ENCODE measurements around the gene DSG4.

DNA sequence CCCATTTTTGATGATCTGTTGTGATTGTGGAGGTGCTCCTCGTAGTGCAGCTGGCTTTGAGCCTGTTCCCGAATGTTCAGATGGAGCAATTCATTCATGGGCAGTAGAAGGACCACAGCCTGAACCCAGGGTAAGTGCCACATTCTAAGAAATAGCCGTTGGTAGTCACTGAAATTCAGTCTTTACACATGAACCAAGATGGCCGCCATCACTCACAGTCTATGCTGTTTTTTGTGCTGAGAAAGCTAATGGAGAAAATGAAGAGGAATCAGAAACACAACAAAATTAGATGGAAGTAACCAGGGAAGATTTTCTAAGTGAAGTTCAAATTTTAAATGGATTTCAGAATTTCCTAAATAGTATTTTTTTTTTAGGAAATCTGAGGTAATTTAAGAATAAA, 33.1 kb upstream of the DSG4 start:
- TF ChIP-seq, protein P1, sequence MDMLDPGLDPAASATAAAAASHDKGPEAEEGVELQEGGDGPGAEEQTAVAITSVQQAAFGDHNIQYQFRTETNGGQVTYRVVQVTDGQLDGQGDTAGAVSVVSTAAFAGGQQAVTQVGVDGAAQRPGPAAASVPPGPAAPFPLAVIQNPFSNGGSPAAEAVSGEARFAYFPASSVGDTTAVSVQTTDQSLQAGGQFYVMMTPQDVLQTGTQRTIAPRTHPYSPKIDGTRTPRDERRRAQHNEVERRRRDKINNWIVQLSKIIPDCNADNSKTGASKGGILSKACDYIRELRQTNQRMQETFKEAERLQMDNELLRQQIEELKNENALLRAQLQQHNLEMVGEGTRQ (IDR thresholded peaks at IDR 0.05), result no peak
- TF ChIP-seq POLR2A (IDR thresholded peaks at IDR 0.05; ENCODE audit: low read length) (no peak), CHD2 (IDR thresholded peaks at IDR 0.05; ENCODE audit: low read length, partially characterized antibody) (no peak), EP300 (IDR thresholded peaks at IDR 0.05) (no peak), CEBPB (IDR thresholded peaks at IDR 0.05) (no peak), JUNB (IDR thresholded peaks at IDR 0.05) (no peak), MAFK (IDR thresholded peaks at IDR 0.05; ENCODE audit: partially characterized antibody) (no peak), ZFP36 (IDR thresholded peaks at IDR 0.05; ENCODE audit: borderline replicate concordance, partially characterized antibody) (no peak), HDAC2 (IDR thresholded peaks at IDR 0.05) (no peak), FOSL2 (IDR thresholded peaks at IDR 0.05) (no peak), FOSL2 (CRISPR knock-in tag; IDR thresholded peaks at IDR 0.05) (no peak), NR3C1 (IDR thresholded peaks at IDR 0.05) (no peak)
- TF ChIP-seq, protein P2, sequence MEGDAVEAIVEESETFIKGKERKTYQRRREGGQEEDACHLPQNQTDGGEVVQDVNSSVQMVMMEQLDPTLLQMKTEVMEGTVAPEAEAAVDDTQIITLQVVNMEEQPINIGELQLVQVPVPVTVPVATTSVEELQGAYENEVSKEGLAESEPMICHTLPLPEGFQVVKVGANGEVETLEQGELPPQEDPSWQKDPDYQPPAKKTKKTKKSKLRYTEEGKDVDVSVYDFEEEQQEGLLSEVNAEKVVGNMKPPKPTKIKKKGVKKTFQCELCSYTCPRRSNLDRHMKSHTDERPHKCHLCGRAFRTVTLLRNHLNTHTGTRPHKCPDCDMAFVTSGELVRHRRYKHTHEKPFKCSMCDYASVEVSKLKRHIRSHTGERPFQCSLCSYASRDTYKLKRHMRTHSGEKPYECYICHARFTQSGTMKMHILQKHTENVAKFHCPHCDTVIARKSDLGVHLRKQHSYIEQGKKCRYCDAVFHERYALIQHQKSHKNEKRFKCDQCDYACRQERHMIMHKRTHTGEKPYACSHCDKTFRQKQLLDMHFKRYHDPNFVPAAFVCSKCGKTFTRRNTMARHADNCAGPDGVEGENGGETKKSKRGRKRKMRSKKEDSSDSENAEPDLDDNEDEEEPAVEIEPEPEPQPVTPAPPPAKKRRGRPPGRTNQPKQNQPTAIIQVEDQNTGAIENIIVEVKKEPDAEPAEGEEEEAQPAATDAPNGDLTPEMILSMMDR (IDR thresholded peaks at IDR 0.05), result no peak
- TF ChIP-seq, protein P3, sequence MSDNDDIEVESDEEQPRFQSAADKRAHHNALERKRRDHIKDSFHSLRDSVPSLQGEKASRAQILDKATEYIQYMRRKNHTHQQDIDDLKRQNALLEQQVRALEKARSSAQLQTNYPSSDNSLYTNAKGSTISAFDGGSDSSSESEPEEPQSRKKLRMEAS (IDR thresholded peaks at IDR 0.05), result no peak
- TF ChIP-seq, protein P4, sequence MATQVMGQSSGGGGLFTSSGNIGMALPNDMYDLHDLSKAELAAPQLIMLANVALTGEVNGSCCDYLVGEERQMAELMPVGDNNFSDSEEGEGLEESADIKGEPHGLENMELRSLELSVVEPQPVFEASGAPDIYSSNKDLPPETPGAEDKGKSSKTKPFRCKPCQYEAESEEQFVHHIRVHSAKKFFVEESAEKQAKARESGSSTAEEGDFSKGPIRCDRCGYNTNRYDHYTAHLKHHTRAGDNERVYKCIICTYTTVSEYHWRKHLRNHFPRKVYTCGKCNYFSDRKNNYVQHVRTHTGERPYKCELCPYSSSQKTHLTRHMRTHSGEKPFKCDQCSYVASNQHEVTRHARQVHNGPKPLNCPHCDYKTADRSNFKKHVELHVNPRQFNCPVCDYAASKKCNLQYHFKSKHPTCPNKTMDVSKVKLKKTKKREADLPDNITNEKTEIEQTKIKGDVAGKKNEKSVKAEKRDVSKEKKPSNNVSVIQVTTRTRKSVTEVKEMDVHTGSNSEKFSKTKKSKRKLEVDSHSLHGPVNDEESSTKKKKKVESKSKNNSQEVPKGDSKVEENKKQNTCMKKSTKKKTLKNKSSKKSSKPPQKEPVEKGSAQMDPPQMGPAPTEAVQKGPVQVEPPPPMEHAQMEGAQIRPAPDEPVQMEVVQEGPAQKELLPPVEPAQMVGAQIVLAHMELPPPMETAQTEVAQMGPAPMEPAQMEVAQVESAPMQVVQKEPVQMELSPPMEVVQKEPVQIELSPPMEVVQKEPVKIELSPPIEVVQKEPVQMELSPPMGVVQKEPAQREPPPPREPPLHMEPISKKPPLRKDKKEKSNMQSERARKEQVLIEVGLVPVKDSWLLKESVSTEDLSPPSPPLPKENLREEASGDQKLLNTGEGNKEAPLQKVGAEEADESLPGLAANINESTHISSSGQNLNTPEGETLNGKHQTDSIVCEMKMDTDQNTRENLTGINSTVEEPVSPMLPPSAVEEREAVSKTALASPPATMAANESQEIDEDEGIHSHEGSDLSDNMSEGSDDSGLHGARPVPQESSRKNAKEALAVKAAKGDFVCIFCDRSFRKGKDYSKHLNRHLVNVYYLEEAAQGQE (IDR thresholded peaks at IDR 0.05), result no peak
